ENCODE results near the gene ARHGEF19. TPM values are rescaled to one million over a fixed set of nuclear protein-coding genes. Genes with fewer than 3 reads are reported as not detected.

ARHGEF19 gene
- total and polyA plus RNA-seq, 2 donors from 2014 or later: 3.5 to 8.2 TPM

- Histone ChIP-seq H3K36me3 (ENCODE audit: control insufficient read depth in 2 of 3, insufficient read depth in 3 of 3, low read length in 3 of 3) (peaks cover 0 to 5% (median 0%) of the 10 kb centered on the region in 3 donors), H3K27ac (ENCODE audit: low read depth in 2 of 2, low read length in 2 of 2) (no peak overlapping the region), H3K4me1 (ENCODE audit: control insufficient read depth in 2 of 3, insufficient read depth in 2 of 3, low read depth in 1 of 3, low read length in 3 of 3) (peaks cover 0 to 10% (median 9%) of the 10 kb centered on the region in 3 donors), H3K27me3 (ENCODE audit: control insufficient read depth, insufficient read depth, low read length) (no peaks in the 10 kb centered on the region), H3K9me3 (ENCODE audit: control insufficient read depth in 2 of 3, insufficient read depth in 1 of 3, low read length in 3 of 3) (no peaks in the 10 kb centered on the region), H3K4me3 (ENCODE audit: low read length in 3 of 3) (no peak overlapping the region), H3K9ac (ENCODE audit: low read length in 3 of 3) (peak overlapping the region in 1 of 3 donors; percentile 9)
- FAIRE-seq (peak; percentile 17), DNase-seq (peak; percentile 85 to 94 (median 86))
- peak; percentile 89 for TF ChIP-seq CTCF (IDR thresholded peaks at IDR 0.05; ENCODE audit: borderline replicate concordance, extremely low read depth, insufficient read depth)
- intact Hi-C loops (cut with DNase I): loop anchor here (10.0 kb wide), 1 partner anchor 159 kb away; no protein-coding TSS in a partner anchor
Observed at GRCh38 chr1:16243936-16244649, 31.6 kb upstream of the ARHGEF19 start.

GRCh38 chr1:16243215-16243610, 30.8 kb upstream of the ARHGEF19 start:
- intact Hi-C loops (cut with DNase I): loop anchor here (10.0 kb wide), 1 partner anchor 158 kb away; no protein-coding TSS in a partner anchor
- H3K9me3 ChIP-seq (ENCODE audit: control insufficient read depth in 2 of 3, insufficient read depth in 1 of 3, low read length in 3 of 3): no peaks in the 10 kb centered on the region
- no peak overlapping the region for H3K4me3 ChIP-seq (ENCODE audit: low read length in 3 of 3)
- H3K27me3 ChIP-seq (ENCODE audit: control insufficient read depth, insufficient read depth, low read length): no peaks in the 10 kb centered on the region
- DNase-seq (no peak), FAIRE-seq (no peak)
- H3K9ac ChIP-seq (ENCODE audit: low read length in 3 of 3): no peak overlapping the region
- TF ChIP-seq CTCF (IDR thresholded peaks at IDR 0.05; ENCODE audit: borderline replicate concordance, extremely low read depth, insufficient read depth): no peak
- H3K27ac ChIP-seq (ENCODE audit: low read depth in 2 of 2, low read length in 2 of 2): no peak overlapping the region
- peaks cover 0 to 5% (median 3%) of the 10 kb centered on the region in 3 donors for H3K4me1 ChIP-seq (ENCODE audit: control insufficient read depth in 2 of 3, insufficient read depth in 2 of 3, low read depth in 1 of 3, low read length in 3 of 3)
- H3K36me3 ChIP-seq (ENCODE audit: control insufficient read depth in 2 of 3, insufficient read depth in 3 of 3, low read length in 3 of 3): peaks cover 0 to 5% (median 0%) of the 10 kb centered on the region in 3 donors

GRCh38 chr1:16242556-16243214, 30.2 kb upstream of the ARHGEF19 start:
- DNase-seq: no peak
- intact Hi-C loops (cut with DNase I): loop anchor here (10.0 kb wide), 1 partner anchor 158 kb away; no protein-coding TSS in a partner anchor
- Histone ChIP-seq H3K4me3 (ENCODE audit: low read length in 3 of 3) (no peak overlapping the region), H3K27ac (ENCODE audit: low read depth in 2 of 2, low read length in 2 of 2) (no peak overlapping the region), H3K27me3 (ENCODE audit: control insufficient read depth, insufficient read depth, low read length) (no peaks in the 10 kb centered on the region), H3K4me1 (ENCODE audit: control insufficient read depth in 2 of 3, insufficient read depth in 2 of 3, low read depth in 1 of 3, low read length in 3 of 3) (peaks cover 1 to 5% (median 2%) of the 10 kb centered on the region in 3 donors), H3K9ac (ENCODE audit: low read length in 3 of 3) (no peak overlapping the region), H3K36me3 (ENCODE audit: control insufficient read depth in 2 of 3, insufficient read depth in 3 of 3, low read length in 3 of 3) (peaks cover 0 to 5% (median 0%) of the 10 kb centered on the region in 3 donors), H3K9me3 (ENCODE audit: control insufficient read depth in 2 of 3, insufficient read depth in 1 of 3, low read length in 3 of 3) (no peaks in the 10 kb centered on the region)
- no peak for FAIRE-seq
- TF ChIP-seq CTCF (IDR thresholded peaks at IDR 0.05; ENCODE audit: borderline replicate concordance, extremely low read depth, insufficient read depth): no peak

Data from kidney (tissue), 14 donors.